GM12872 (cell line): ENCODE results near the gene LRCH3.

Source experiments
- TF ChIP-seq, protein P1 (sequence below): IDR thresholded peaks from 3 replicates; pipeline ENCODE4 v1.5.1; 2011; ENCODE audit warnings: low read depth, mild to moderate bottlenecking, low read length, moderate library complexity; ENCODE audit not compliant: insufficient read depth

LRCH3 gene

DNA sequence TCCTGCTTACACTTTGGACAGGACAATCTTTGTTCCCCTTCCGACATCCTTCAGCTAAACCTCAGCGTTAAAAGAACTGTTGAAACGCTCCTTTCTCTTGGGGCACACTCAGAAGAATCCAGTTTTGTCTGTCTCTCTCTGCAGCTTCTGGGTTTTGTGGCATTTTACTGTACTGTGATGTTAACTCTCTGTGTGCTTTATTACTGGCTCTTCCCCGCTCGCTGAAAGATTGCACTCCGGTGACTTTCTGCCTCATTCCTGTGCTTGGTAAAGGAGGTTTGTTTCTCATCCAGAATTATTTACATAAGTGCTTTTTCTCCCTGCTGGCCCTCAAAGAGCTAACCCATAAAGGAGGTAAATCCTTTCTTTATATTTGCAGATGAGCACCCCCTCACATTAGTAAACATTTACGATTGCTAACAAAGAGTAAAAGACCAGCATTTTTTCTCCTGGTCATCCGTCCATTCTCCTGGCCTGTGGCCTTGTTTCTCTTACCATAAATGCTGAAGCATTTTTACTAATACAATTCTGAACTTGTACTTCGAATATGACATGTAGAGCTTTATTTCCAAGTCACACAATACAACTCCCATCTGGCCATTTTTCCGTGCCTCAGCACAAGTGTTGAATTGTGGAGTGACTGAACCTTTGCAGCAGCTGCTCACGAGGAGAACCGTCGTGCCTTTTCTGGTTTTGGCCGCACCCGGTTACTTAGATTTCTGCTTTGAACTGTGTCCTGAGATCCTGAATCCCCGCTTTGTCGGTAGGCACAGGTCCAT, 89.6 kb downstream of the LRCH3 start:
- TF ChIP-seq, protein P1, sequence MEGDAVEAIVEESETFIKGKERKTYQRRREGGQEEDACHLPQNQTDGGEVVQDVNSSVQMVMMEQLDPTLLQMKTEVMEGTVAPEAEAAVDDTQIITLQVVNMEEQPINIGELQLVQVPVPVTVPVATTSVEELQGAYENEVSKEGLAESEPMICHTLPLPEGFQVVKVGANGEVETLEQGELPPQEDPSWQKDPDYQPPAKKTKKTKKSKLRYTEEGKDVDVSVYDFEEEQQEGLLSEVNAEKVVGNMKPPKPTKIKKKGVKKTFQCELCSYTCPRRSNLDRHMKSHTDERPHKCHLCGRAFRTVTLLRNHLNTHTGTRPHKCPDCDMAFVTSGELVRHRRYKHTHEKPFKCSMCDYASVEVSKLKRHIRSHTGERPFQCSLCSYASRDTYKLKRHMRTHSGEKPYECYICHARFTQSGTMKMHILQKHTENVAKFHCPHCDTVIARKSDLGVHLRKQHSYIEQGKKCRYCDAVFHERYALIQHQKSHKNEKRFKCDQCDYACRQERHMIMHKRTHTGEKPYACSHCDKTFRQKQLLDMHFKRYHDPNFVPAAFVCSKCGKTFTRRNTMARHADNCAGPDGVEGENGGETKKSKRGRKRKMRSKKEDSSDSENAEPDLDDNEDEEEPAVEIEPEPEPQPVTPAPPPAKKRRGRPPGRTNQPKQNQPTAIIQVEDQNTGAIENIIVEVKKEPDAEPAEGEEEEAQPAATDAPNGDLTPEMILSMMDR: no peak

DNA sequence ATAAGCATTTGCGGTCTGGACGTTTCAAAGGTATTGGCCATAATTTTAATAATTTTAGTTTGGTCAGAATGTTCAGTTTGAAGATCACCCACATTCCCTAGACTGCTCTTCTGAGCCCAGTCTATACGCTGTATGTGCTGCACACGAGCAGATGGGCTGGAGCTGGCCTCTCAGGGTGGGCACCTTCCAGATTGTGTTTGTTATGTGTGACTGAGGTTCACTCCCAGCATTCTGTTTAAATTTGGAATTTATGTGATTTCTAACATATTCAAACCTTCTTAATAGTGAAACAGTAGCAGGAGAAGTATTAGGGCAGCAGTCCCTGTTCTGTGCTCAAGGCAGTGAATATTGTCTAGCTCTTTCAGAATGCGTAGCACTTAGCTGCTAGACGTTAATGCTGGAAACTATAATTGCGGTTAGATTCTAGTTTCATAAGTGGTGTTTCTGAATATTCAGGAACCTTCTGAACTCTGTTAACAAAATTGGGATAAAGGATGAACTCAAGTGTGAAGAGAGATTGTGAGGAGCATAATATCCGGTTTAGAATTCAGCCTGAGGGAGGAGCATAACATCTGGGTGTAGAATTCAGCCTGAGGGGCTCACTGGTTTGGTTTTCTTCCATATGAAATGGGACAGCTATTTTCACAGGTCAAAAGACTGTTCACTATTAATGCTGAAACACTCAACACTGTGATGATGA, 90.4 kb downstream of the LRCH3 start:
- TF ChIP-seq, protein P1: no peak

DNA sequence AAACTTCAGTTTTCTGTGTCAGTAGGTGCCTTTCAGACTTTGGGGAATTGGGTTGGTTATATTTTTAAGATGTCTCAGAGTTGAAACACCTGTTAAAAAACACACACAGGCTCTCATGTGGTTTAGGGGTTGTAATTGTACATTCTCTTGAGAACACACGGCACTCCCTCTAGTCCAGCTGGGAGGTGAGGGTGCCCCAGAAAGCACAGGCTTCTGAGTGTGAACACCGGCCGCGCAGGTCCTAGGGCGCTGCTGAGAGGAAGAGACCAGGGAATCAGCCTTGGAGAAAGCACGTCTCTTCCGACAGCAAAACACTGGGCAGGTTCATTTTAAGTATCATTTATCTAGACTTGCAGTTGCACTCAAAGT, 90.9 kb downstream of the LRCH3 start:
- TF ChIP-seq, protein P1: no peak

DNA sequence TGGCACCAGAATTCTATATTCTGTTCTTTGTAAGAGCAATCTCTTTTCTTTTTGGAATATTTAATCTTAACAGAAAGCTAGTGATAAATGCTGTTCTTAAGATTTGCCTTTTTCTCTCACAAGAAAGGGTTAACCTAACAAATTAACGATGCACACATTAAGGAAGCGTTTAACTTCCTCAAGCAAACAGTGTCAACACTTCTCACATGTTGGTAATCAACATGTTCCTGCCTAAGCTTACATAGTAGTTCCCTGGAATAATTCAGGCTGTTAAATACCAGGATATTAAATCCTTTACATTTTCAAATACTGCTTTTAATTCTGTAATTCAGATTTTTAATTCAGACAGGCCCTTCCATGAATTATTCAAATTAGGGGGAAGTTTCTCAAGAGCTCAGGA, 91.5 kb downstream of the LRCH3 start:
- TF ChIP-seq, protein P1: no peak

DNA sequence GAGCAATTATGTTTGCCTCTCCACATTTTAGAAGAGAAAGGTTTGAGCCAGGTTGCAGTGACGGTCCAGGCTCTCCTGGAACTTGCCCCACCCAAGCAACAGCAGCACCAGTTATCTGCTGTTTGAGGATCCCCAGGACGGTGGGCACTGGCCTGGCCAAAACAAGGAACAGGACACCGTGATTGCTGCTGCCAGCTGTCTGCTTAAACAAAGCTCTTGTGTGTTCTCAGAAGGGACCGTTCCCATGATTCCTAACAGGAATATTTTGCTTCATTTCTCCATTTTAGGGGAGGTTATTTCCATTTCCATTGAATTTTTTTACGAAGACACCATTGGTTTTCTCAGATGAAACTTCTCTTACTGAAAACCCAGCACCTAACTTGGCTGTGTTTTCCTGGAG, 92.5 kb downstream of the LRCH3 start:
- TF ChIP-seq, protein P1: no peak

DNA sequence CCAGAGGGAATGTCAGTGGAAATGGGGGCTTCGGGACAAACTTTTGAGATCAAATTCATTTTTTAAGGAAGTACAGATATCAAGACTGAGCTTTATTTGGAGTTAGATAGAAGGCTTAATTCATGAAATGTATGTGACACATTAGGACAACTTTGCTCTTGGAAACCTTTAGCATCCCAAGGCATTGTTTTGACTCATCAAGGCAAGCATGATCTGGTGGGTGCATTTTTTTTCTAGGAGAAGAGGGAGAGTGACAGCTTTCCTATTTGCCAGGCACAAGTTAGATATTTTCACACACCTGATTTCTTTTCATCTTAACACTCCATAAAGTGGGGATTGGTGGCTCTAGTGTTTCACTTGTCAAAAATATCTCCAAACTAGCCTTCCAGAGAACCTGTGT, 97.5 kb downstream of the LRCH3 start:
- TF ChIP-seq, protein P1: no peak

DNA sequence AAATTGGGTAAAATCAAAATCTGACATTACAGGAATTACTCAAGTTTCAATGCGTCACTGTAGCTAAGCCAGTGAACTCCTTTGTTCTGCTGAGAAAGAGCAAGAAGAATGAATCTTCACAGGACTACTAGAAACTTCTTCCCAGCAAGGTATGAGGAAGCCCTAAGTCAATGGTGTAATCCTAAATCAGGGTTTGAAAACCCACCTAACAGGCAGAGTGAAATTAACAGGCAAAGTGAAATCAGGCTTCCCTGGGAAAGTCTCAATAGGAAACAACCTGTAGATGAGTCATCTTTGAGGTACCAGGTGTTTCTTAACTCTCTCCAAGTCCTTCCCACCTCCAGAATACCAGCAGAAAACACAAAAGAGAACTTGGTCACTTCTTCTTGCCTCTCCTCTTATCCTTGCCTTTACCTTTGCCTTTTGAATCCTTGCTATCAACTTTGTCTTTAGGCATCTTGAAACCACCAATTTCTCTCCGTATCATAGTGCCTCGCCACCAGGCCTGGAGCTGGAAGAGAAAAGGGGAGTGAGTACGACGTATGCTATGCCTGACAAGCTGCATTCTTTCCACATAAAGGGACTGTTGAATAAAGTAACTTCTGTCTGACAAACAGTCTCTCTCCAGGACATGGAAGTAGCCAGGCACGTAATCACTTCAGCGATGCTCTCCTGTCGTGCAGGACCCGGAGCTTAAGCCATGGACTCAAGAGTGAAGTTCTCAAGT, 98.3 kb downstream of the LRCH3 start:
- TF ChIP-seq, protein P1: no peak
